ENCODE data around the gene LEKR1. TPM values are rescaled to one million over a fixed set of nuclear protein-coding genes. Genes with fewer than 3 reads are reported as not detected.

Gene LEKR1
- total and polyA plus RNA-seq, 2 of the 13 experiments (the other 11 are each of a cell fraction or from before 2014, with no cell fraction given): 0.49 to 1.5 TPM

GRCh38 chr3:157087780-157088600, 261.8 kb downstream of the LEKR1 start (continued):
- peak; percentile 14 for TF ChIP-seq ZNF18 (CRISPR knock-in tag; IDR thresholded peaks at IDR 0.05; ENCODE audit: insufficient replicate concordance)
- no peak for TF ChIP-seq HNRNPK (IDR thresholded peaks at IDR 0.05; ENCODE audit: low read depth, low read length, poor library complexity, severe bottlenecking)
- TF ChIP-seq LRRFIP1 (CRISPR knock-in tag; conservative IDR thresholded peaks at IDR 0.05): no peak
- TF ChIP-seq POGK (CRISPR knock-in tag; conservative IDR thresholded peaks at IDR 0.05): 0 out of 2 replicates have a peak, but pooled peaks have one; percentile 21
- TF ChIP-seq ZNF414 (CRISPR knock-in tag; IDR thresholded peaks at IDR 0.05): peak; percentile 3; the same call in 1 of the 2 replicates
- TF ChIP-seq ELF3 (CRISPR knock-in tag; IDR thresholded peaks at IDR 0.05): no peak
- TF ChIP-seq NBN (conservative IDR thresholded peaks at IDR 0.05): no peak
- TF ChIP-seq ZNF207 (IDR thresholded peaks at IDR 0.05; ENCODE audit: borderline replicate concordance): no peak
- TF ChIP-seq TFE3 (CRISPR knock-in tag; IDR thresholded peaks at IDR 0.05): no peak
- no peak for TF ChIP-seq TBP (CRISPR knock-in tag; IDR thresholded peaks at IDR 0.05)
- TF ChIP-seq ZNF562 (CRISPR knock-in tag; IDR thresholded peaks at IDR 0.05; ENCODE audit: borderline replicate concordance): no peak
- no peak for TF ChIP-seq NR2F2 (IDR thresholded peaks at IDR 0.05; ENCODE audit: borderline replicate concordance, low read depth)
- no peak for TF ChIP-seq ZNF24 (IDR thresholded peaks at IDR 0.05)
- TF ChIP-seq ZNF10 (CRISPR knock-in tag; IDR thresholded peaks at IDR 0.05; ENCODE audit: borderline replicate concordance, low read depth): no peak
- no peak for TF ChIP-seq ZNF143 (CRISPR knock-in tag; IDR thresholded peaks at IDR 0.05)
- no peak for TF ChIP-seq MXD4 (CRISPR knock-in tag; IDR thresholded peaks at IDR 0.05)
- TF ChIP-seq TFAP4 (IDR thresholded peaks at IDR 0.05; ENCODE audit: borderline replicate concordance, low read depth): no peak
- no peak for TF ChIP-seq ZNF780A (CRISPR knock-in tag; IDR thresholded peaks at IDR 0.05)
- TF ChIP-seq FLYWCH1 (CRISPR knock-in tag; IDR thresholded peaks at IDR 0.05): no peak
- TF ChIP-seq KLF15 (CRISPR knock-in tag; IDR thresholded peaks at IDR 0.05; ENCODE audit: borderline replicate concordance): no peak
